SU-DHL-6 (cell line): Measurements from ENCODE around the gene SLC2A6.

ENCODE experiments used
- H2AFZ ChIP-seq: fragments of 200-600 bp; sonication (generic); 2 replicates; pipeline ENCODE4 v1.6.1; 2014; ENCODE audit warnings: low read depth, mild to moderate bottlenecking, moderate library complexity, mixed read lengths, antibody characterized with exemption, low read length; ENCODE audit not compliant: severe bottlenecking
- H3F3A ChIP-seq: fragments of 200-600 bp; shearing (Covaris generic); 2 replicates; pipeline ENCODE4 v1.6.0; 2016; ENCODE audit warnings: antibody characterized with exemption, mild to moderate bottlenecking; ENCODE audit not compliant: insufficient read depth
- H3K27ac ChIP-seq: fragments of 200-600 bp; sonication (generic); 2 replicates; pipeline ENCODE4 v1.5.1; 2016; ENCODE audit warnings: low read depth, mild to moderate bottlenecking, low read length, moderate library complexity, mixed read lengths
- H3K27me3 ChIP-seq: fragments of 200-600 bp; sonication (generic), shearing (Covaris generic); 2 replicates; pipeline ENCODE4 v1.6.0; 2014; ENCODE audit warnings: mild to moderate bottlenecking, low read length
- H3K36me3 ChIP-seq: fragments of 200-600 bp; sonication (generic); 2 replicates; pipeline ENCODE4 v1.6.1; 2014; ENCODE audit warnings: mild to moderate bottlenecking, low read length, mixed read lengths
- H3K4me2 ChIP-seq: fragments of 300-600, 200-600 bp; shearing (Covaris generic), sonication (generic); 2 replicates; pipeline ENCODE4 v1.6.0; 2014; ENCODE audit warnings: low read length, low read depth, mild to moderate bottlenecking; ENCODE audit not compliant: poor library complexity, severe bottlenecking
- H3K4me3 ChIP-seq: fragments of 200-600 bp; sonication (generic); 2 replicates; pipeline ENCODE4 v1.5.1; 2014; ENCODE audit warnings: antibody characterized with exemption, low read length, mild to moderate bottlenecking, mixed read lengths; ENCODE audit not compliant: insufficient read depth, poor library complexity, severe bottlenecking
- H3K79me2 ChIP-seq: fragments of 200-600 bp; sonication (generic); 2 replicates; pipeline ENCODE4 v1.6.1; 2014; ENCODE audit warnings: mild to moderate bottlenecking, low read length, moderate library complexity; ENCODE audit not compliant: insufficient read depth
- H3K9ac ChIP-seq: fragments of 200-600 bp; sonication (generic); 2 replicates; pipeline ENCODE4 v1.7.0; 2014; ENCODE audit warnings: mild to moderate bottlenecking, low read length
- H3K9me2 ChIP-seq: fragments of 200-600 bp; sonication (generic); replicated peaks from 2 replicates; pipeline ENCODE4 v1.6.1; 2014; ENCODE audit warnings: low read length; ENCODE audit not compliant: insufficient read depth
- H3K9me3 ChIP-seq: fragments of 200-600 bp; sonication (generic); 2 replicates; pipeline ENCODE4 v1.6.1; 2014; ENCODE audit warnings: low read length, mixed read lengths; ENCODE audit not compliant: insufficient read depth
- H4K20me1 ChIP-seq: fragments of 200-600 bp; sonication (generic); 2 replicates; pipeline ENCODE4 v1.6.1; 2014; ENCODE audit warnings: low read depth, mild to moderate bottlenecking, antibody characterized with exemption, low read length, moderate library complexity, mixed read lengths
- CTCF ChIP-seq: fragments of 200-600 bp; sonication (generic); IDR thresholded peaks from one replicate; pipeline ENCODE4 v1.5.1; 2017; ENCODE audit warnings: antibody characterized with exemption, mild to moderate bottlenecking, low read length, moderate library complexity; ENCODE audit not compliant: insufficient read depth, poor library complexity, severe bottlenecking
- EZH2phosphoT487 ChIP-seq: fragments of 200-600 bp; sonication (generic), shearing (Covaris generic); conservative IDR thresholded peaks from 2 replicates; pipeline ENCODE4 v1.6.1; 2018; ENCODE audit warnings: mild to moderate bottlenecking, antibody characterized with exemption, low read length, moderate library complexity, mixed read lengths

Gene SLC2A6

DNA sequence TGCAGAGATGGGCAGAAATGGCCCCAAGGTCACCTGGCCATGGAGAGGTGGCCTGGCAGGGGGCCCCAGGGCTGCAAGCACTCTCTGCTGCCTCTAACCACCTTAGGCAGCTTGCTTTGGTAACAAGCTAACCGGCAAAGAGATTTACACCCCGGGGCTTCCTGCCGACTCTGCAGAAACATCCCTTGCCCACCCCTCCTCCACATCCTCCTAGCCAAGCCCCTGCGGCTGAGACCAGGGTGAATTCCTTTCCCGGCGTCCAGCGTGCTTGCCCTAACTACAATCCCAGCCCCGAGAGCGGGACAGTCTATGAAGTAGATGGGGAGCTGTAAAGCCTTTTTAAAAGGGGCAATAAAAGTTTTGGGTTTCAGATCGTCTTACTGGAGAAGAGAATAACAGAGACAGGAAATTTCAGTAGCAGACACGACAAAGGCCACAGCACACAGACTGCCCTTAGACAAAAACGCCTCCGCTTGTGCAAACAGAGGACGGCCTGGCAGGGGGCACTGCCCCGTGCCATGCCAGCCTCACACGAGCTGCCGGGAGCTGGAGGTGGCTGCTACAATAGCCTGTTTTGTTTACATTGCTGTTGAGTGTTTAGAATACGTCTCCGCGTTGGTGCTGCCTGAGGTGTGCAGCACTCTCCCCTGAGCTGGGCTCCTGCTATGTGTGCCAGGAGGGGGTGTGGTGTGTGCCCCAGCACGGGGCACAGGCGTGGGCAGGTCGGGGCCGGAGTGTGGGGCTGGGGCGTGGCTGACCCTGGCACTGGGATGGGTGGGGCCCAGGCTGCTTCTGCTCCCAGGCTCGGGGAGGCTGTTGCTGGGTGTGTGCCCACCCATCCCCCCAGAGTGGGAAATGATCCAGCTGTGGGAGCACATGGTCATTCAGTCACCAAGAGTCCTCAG is 30.5 kb upstream of the SLC2A6 start:
- no peak overlapping the region for H3K27ac ChIP-seq
- no peaks in the 10 kb centered on the region for H3F3A ChIP-seq
- no peaks in the 10 kb centered on the region for H3K36me3 ChIP-seq
- no peaks in the 10 kb centered on the region for H4K20me1 ChIP-seq
- TF ChIP-seq CTCF, result no peak
- TF ChIP-seq EZH2phosphoT487, result no peak
- no peak overlapping the region for H3K4me3 ChIP-seq
- no peak overlapping the region for H2AFZ ChIP-seq
- H3K79me2 ChIP-seq, result no peaks in the 10 kb centered on the region
- no peaks in the 10 kb centered on the region for H3K9me2 ChIP-seq
- H3K9ac ChIP-seq, result no peak overlapping the region
- H3K27me3 ChIP-seq, result no peaks in the 10 kb centered on the region
- H3K9me3 ChIP-seq, result no peaks in the 10 kb centered on the region
- no peak overlapping the region for H3K4me2 ChIP-seq

- H3K9ac ChIP-seq, result no peak overlapping the region
- no peaks in the 10 kb centered on the region for H3K9me3 ChIP-seq
- H2AFZ ChIP-seq, result no peak overlapping the region
Observed at GRCh38 chr9:133508046-133508445, 29.1 kb upstream of the SLC2A6 start.

GRCh38 chr9:133507246-133507965 is 28.5 kb upstream of the SLC2A6 start:
- Histone ChIP-seq H2AFZ (no peak overlapping the region), H3K79me2 (no peaks in the 10 kb centered on the region), H3F3A (no peaks in the 10 kb centered on the region), H3K27me3 (no peaks in the 10 kb centered on the region), H3K9ac (no peak overlapping the region), H3K27ac (no peak overlapping the region), H3K4me3 (no peak overlapping the region), H3K9me2 (no peaks in the 10 kb centered on the region), H3K36me3 (no peaks in the 10 kb centered on the region), H3K9me3 (peaks cover under 1% of the 10 kb centered on the region; the same call in 1 of the 2 replicates), H3K4me2 (no peak overlapping the region), H4K20me1 (no peaks in the 10 kb centered on the region)
- no peak for TF ChIP-seq EZH2phosphoT487
- TF ChIP-seq CTCF, result no peak

More at GRCh38 chr9:133508046-133508445, 29.1 kb upstream of the SLC2A6 start:
- H3K27me3 ChIP-seq, result no peaks in the 10 kb centered on the region
- H4K20me1 ChIP-seq, result no peaks in the 10 kb centered on the region
- no peak overlapping the region for H3K4me3 ChIP-seq
- no peak overlapping the region for H3K4me2 ChIP-seq
- no peak overlapping the region for H3K27ac ChIP-seq
- no peaks in the 10 kb centered on the region for H3K9me2 ChIP-seq
- H3K36me3 ChIP-seq, result no peaks in the 10 kb centered on the region
- no peak for TF ChIP-seq CTCF
- TF ChIP-seq EZH2phosphoT487, result no peak
- H3K79me2 ChIP-seq, result no peaks in the 10 kb centered on the region
- no peaks in the 10 kb centered on the region for H3F3A ChIP-seq
